A204.1 (cell line): ENCODE measurements around the gene LRCH4.
"Not testable (repeated sequence)": the region's sequence is repeated elsewhere in the genome, so short reads cannot be mapped to it uniquely, and the experiment has no call there.

Source experiments
- FAIRE-seq: peaks from 2 replicates; lab custom pipeline; 2012; peaks lifted over from hg19 to GRCh38; lab: Jason Lieb, UNC

Gene LRCH4

DNA sequence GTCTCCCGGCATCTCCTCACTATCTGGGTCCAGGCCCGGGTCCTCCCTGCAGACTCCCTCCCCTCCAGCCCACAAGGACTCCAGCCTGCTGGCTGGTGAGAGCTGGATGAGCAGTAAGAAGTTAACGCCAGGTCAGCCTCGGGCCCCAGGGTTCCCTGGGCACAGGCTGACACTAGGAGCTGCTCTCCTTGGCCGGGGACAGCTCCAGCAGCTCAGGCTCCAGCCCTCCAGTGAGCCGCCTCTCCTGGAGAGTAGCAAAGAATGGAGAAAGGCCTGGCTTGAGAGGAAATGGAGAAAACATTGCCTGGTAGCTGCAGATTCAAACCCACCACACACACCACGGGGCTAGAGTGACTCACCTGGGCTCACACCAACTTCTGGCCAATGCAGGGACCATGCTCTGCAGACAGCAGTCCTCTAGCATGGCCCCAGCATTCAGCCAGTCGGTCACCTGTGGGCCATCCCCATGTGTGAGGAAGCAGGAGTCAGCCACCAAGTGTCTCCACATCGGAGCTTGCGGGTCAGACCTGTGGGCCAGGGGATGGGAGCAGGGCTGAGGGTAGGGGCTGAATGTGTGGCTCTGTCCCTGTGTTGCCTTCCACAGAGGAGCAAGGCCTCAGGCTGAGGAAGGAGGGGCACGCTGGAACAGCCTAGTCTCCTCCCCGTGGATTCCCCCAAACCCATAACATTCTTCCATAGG lies 18.7 kb downstream of the LRCH4 start:
- FAIRE-seq = no peak

DNA sequence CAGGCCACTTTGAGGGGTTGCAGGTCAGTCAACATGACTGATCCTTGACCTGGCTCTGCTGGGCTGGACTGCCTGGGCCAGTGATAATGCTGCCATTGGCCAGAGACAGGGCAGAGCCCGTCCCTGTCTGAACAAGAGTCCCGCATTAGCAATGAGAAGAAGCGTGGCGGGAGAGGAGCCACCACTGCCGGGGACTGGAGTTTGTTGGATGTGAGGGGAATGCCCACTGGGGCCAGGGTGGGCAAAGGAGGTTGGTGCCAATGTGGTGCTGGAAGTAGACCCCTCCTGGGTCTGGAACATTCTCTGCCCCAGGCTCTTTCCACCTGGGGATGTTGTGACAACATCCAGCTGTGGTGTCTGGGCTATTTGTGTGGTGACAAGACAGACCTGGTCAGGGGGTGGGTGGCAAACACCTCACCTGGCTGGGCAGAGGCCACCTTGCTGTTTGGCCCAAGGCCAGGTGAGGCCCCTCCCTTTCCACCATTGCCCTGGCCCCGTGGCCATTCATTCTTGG lies 19.9 kb downstream of the LRCH4 start:
- no peak for FAIRE-seq

DNA sequence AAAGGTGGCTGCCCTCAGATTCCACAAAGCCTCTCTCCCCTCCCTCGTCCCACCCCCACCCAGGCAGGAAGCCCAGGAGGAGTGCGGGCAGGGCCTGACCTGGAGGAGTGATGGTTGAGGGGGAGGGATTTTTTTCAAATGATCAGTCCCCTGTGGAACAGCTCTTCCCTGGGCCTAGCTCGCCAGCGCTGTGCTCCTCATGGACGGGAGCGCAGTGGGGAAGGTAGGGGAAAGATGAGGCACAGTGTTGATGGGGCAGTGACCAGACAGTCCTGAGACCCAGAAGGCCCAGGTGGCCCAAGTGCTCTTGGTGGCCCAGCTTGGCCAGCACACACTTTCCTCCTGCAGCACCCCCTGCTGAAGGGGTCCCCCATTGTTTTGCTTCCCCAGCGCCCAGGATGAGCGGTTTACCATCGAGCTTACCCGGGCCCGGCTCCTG lies 20.8 kb downstream of the LRCH4 start:
- no peak for FAIRE-seq

DNA sequence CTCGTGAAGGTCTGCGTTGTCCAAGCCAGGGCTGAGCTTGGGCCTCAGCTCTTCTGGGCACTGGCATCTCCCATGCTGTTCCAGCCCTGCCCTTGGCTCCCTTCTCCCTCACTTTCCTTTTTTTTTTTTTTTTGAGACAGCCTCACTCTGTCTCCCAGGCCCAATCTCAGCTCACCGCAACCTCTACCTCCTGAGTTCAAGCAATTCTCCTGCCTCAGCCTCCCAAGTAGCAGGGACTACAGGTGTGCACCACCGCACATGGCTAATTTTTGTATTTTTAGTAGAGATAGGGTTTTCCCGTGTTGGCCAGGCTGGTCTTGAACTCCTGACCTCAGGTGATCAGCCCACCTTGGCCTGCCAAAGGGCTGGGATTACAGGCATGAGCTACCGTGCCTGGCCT lies 21.5 kb downstream of the LRCH4 start:
- not testable (repeated sequence) for FAIRE-seq

DNA sequence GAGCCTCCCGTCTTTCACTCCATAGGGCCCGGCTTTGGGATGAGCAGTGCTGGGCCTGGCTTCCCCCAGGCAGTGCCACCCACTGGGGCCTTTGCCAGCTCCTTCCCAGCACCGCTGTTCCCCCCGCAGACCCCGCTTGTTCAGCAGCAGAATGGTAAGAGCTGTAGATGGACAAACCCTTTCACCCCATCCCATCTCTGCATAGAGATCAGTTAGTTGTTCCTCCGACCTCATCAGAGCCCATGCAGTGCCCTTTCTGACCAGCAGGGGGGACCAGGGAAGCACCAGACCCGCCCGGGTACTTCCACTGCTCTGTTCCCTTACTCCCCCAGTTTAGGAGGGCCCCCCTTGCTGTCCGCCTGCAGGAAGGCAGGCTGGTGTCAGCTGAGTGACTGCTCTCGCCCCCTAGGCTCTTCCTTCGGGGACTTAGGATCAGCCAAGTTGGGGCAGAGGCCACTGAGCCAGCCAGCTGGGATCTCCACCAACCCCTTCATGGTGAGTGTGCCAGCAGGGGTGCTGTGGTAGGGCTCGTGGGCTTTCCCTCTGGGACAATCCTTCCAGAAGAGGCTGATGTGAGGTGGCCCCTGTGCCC lies 22.0 kb downstream of the LRCH4 start:
- no peak for FAIRE-seq

DNA sequence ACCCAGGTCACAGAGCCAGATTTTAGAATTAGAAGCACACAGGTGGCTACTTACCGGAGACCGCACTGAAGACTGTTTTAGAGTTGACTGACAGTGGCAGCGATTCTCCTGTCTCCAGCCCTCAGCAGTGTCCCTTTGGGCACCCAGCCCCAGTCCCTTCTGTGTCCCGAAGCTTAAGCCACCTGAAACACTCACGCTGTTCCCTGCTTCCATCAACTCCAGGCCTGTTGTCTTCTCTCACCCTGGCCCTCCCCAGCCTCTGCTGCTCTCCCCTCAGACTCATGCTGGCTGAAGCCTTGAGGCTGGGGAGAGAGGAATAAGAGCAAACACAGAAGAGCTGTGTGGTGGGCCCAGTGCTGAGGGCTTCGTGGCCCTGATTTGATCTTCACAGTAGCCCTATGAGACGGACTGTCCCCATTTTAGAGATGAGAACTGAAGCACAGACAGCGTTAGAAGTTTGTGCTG lies 22.8 kb downstream of the LRCH4 start:
- FAIRE-seq = no peak

DNA sequence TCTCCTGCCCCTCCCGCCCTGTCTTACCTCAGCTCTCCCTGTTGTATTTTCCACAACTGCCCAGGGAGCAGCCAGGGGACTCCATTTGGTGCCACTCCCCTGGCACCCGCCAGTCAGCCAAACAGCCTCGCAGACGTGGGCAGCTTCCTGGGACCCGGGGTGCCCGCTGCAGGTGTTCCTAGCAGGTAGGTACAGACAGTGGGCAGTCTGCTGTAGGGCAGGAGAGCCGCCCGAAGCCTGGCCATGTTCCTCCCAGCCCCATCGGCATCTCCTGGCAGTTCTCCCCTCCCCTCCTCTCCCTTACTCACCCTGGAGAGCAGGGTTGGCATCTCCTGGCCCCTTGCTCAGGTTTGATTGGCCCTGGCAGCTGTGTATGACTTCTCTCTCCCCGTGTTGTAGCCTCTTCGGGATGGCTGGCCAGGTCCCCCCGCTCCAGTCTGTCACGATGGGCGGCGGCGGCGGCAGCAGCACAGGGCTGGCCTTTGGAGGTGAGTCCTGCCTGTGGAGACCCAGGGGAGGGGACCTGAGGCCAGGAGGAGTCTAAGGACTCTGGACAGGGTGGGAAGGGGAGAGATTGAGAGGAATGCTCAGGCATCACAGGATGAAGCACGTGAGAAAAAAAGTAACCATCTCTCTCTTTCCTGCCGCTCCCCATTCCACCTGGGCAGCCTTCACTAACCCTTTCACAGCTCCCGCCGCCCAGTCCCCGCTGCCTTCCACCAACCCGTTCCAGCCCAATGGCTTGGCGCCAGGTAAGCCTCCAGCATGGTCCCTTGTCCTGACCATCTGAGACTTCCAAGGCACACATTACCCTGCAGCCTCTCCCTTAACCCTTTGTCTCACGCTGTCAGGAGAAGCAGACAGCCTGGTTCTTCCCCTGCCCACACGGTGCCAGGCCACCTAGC lies 23.5 kb downstream of the LRCH4 start:
- FAIRE-seq = no peak

DNA sequence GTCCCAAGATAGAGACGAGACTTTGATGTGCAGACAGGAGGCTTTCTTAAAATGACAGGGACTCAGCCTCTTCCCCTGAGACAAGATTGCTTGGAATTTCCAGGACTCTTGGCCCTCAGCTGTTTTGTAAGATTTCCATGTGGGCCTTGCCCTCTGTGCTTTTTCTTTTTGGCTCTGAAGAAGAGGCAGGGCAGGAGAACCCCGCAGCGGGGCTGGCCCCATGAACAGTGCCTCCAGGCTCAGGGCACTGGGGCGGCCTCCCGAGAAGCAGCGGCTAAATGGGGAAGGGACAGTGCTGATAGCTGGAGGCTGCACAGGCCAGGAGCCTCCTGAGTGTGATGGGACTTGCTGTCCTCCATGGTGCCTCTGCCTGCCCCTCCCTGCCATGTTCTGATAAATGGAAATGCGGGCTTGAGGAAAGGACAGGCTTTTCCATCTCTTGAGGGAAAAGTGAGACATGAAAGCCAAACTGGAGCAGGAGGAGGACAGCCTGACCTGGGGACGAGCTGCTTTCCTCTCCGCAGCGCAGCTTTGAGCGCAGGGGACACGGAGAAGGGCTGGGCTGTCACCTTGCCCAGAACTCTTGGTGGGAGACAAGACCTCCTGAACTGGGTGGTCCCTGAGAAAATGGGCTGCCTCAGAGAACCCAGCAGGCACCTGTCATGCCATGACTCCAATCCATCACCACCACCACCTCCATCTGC lies 24.3 kb downstream of the LRCH4 start:
- no peak for FAIRE-seq

DNA sequence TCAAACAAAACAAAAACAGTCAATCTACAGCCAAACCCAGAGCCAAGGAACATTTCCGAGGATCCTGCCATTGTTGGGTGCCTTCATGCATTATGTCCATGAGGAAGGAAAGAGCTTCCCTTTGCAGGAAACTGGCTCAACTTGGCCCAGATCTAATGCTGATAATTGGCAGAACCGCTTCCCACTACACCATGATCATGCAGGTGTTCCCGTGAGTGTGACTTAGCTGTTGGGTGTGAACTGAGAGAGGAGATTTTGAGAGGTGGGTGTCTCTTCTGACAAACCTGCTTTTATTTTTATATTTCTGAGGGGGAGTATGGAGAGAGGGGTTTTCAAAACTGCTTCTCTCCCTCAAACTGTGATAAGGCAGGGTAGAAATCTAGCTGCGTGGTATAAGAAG lies 26.8 kb downstream of the LRCH4 start:
- no peak for FAIRE-seq

DNA sequence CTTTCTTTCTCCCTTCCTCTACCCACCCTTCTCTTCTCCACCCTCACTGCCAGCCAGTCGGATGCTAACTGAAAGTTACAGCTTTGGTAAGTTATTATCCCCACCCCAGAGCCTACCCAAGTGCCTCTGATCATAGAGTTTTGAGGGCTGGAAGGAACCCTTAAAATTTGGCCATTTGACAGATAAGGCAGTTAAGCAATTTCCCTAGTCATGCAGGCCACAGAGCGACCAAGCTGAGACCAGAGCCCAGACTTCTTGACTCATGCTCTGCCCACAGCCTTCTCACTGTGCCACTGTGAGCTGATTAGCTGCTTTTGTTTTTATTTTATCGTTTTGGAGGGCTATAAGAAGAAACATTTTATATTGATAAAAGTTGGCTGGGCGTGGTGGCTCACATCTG lies 29.4 kb downstream of the LRCH4 start:
- no peak for FAIRE-seq

DNA sequence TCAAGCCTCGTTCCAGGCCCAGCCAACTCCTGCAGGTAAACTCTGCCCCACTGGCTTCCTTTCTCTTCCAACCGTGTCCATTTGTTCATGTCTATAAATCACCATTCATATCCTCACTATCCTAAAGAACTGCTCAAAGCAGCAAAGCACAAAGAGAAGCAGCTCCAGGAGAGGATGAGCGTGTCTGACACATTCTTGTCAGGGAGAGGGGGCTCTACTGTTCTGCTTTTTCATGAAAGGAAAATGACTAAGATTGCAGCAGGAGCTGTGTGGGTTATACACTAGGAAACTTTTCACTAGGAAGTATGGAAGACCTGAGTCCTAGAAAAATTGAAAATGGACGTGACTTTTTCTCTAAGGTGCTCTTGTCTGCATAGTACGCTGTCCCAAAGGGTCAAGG lies 30.2 kb downstream of the LRCH4 start:
- no peak for FAIRE-seq

DNA sequence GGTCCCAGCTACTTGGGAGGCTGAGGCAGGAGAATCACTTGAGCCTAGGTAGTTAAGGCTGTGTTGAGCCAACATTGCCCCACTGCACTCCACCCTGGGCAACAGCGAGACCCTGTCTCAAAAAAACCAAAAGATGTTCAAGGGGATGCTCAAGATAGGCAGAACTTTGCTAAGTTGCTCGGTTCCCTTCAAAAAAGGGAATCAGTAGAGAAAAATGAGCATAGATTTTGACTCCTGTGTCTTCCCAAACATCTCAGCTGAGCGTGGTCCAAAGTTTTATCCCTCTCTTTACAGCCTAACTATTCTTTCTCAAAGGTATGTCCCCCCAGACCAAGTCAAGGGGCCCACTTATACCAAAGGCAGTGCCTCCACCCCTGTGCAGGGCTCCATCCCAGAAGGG lies 32.9 kb downstream of the LRCH4 start:
- no peak for FAIRE-seq

DNA sequence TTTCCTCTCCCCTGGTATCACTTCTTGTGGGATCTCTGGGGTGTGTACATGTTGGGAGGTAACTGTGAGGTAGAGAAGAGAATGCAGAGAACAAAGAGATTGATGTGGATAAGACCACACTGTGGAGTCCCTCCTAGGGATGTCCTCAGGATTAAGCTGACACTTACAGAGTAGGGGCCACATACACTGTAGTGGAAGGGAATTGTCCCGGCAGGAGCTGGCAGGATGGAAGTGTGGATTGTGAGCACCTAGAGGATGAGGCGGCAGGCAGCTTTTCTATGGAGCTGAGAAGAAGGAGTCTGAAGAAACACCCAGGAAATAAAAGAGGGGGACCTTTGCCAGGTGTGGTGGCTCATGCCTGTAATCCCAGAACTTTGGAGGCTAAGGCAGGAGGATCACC lies 33.4 kb downstream of the LRCH4 start:
- no peak for FAIRE-seq

DNA sequence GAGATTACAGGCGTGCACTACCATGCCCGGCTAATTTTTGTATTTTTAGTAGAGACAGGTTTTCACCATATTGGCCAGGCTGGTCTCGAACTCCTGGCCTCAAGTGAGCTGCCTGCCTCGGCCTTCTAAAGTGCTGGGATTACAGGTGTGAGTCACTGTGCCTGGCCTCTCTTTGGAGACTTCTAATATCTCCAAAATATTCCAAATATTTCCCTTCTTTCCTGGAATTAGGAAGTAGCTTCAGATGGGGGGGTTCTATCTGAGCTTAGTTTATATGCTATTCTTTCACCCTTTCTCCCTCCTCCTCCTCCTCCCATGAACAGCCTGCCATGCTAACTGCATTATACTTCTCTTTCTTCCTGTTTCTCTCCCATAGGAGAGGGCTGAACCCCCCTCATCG lies 37.5 kb downstream of the LRCH4 start:
- not testable (repeated sequence) for FAIRE-seq

DNA sequence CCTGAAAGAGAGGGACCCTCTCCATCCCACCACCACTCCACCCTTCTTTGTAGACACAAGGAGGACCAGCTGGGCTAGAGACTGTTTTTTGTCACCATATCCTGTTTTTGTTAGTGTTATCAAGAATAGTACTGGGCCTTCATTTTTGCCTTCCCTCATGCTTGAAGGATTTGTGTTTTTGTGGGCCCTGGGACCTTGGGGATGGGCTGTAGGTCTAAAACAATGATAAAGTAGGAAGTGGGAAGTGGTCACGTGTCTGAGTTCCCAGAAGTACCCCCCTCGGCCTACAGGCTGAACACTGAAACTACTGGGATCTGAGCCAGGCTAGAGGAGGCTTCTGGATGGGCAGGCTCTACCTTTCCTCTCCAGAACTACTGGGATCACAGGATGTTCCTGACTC lies 38.1 kb downstream of the LRCH4 start:
- no peak for FAIRE-seq

DNA sequence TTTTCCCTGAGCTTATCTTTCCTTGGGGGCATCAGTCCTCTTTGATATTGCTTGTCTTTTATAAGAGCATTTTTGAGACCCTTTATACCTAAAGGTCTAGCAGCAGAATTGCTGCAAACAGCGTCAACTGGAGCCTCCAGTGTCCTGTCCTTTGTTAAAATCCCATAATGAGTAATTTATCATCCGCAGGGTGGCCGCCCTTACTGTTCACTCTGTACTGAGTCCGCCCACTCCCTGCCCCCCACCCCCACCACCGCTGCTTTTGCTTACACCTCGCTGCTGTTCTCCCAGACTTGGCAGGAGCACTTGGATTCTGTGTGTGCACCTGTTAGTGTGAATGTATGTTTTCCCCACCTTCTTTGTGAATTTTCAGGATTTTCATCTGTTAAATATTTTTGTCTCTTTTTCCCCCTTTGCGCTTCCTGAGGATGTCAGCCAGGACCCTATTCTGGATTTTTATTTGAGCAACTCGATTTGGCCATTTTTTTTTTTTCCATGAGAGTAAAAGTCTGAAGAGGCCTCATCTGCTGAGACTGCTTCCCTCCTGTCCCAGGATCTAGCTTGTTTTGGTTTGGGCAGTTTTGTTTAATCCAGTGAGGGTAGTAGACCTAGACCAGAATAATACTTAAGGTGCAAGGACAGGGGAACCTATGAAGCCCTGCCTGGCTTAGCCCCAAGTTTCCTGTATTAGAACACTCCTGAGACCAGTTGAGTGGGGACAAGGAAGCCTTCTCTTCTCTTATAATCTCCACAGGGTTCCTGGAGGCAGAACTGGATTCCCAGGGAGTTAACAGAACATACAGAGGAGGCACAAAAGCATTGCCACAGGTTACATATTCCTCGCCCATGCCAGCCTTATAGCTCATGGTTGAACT lies 38.8 kb downstream of the LRCH4 start:
- FAIRE-seq = no peak

DNA sequence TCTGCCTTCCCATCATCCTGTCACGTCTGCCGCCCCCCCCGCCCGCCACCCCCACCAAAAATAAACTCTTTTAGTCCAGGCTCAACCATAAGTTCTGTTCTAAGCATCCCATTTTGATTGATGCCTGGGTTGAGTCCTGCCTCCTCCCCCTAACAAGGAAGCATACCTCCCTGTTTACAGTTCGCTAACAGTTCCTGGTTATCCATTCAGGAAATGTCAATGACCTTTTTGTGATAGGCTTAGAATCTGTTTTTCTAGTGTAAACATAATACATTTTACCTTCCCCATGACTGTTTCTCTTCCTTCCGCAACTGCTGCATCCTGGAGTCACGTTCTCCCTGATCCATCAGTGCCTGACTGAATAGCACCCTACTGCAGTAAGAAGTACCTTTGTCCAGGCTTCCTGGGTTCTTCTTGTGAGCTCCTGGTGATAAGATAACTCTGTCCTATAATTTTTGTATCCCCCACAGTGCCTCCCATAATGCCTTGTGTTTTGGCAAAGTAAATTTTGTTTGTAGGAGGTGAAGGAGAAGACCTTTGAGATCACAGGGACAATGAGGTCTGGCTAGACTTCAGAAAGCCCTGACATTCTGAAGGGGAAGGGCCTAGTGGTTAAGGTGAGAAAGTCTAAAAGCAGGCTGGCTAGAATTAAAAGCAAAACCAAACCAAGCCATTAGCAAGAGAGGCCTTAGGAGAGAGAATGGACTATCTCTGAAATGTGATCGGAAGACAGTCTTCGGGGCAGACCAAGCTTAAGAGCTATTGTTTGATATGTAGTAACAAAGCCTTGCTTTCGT lies 39.6 kb downstream of the LRCH4 start:
- FAIRE-seq = no peak

DNA sequence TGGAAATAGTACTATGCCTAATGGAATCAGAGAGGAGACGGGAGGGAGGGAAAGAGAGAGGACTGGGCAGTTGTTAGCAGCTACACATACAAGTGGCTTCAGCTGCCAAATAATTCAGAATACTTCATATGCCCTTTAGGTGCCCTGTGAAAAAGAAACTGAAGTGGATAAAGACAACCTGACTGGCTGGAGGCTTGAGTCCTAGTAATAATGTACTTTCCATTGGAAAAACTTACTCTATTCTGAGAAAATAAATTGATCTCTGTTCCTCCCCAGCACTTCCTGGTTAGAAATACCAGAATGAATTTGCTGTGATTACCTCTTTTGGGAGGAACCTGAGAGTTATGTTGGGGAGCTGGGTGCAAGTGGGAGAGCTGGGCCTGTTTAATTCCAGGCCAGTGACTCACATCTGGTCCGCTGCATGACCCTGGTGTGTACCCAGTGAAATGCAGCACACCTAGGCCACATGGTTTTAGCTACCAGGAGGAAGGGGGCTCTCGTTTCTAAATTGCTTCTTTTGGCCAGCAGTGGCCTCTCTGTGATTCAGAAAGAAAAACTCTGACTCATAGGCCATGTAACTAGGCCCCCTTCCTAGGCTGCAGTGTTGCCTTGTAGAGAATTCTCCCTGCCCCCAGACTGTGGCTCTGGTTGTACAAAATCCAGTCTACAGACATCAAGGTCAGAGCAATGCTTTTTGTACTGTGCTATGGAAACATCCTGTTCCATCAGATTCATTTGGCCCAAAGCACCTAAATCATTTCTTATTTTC lies 40.4 kb downstream of the LRCH4 start:
- FAIRE-seq = peak; percentile 97

DNA sequence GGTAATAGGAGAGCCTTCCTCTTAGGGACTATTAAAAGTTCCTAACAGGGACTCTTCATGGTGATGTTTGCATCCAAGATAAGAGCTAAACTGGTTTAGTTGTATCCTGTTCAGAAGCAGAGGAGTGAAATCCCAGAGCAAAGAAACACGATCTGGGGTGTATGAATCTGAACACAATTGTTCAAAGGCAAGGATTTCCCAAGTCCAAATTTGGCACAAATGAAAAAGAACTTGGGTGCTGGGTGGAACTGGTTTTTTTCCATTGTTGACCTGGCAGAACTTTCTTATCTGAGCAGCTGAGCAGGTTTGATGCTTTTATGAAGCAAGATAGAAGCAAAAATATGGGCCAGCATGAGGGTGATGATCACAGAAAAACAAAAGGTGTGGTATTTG lies 41.0 kb downstream of the LRCH4 start:
- no peak for FAIRE-seq

DNA sequence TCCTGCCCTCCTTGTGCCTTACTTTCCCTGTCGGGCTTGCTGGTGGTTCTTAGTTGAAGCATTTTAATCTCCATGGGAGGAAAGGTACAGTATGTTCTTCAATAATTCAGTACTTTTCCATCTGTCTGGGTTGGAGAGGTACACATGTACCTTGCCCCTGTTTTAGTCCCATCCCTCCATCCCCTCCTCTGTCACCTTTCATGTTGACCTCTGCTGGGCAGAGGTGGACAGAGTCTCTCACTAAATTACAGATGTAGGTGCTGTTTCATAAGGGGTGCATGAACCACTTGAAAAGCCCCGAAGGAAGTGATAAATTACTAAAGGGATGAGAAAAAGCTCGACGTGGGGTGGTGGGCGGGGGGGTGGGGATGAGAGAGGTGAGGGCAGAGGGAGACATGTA lies 41.5 kb downstream of the LRCH4 start:
- FAIRE-seq = no peak
